HepG2 (cell line): ENCODE results near the gene ARPC1A. TPM values are rescaled to one million over a fixed set of nuclear protein-coding genes. Genes with fewer than 3 reads are reported as not detected.

Source experiments
- CBX1 ChIP-seq: IDR thresholded peaks from one replicate; pipeline ENCODE4 v1.6.1; 2016; ENCODE audit warnings: antibody characterized with exemption, low read depth
- DNMT1 ChIP-seq: sonication (generic); formaldehyde crosslinking; IDR thresholded peaks from 2 replicates; pipeline ENCODE4 v1.5.1; 2020; ENCODE audit warnings: mild to moderate bottlenecking, missing genetic modification reagents
- DPF2 ChIP-seq: sonication (generic); formaldehyde crosslinking; IDR thresholded peaks from 2 replicates; pipeline ENCODE4 v1.4.0; 2020; ENCODE audit warnings: mild to moderate bottlenecking, low read depth, missing genetic modification reagents, borderline replicate concordance
- GATAD2A ChIP-seq: IDR thresholded peaks from 2 replicates; pipeline ENCODE4 v1.6.1; 2016
- GZF1 ChIP-seq: sonication (generic); formaldehyde crosslinking; IDR thresholded peaks from 2 replicates; pipeline ENCODE4 v1.5.1; 2020; ENCODE audit warnings: mild to moderate bottlenecking, missing genetic modification reagents
- HDAC1 ChIP-seq: sonication (generic); formaldehyde crosslinking; IDR thresholded peaks from 2 replicates; pipeline ENCODE4 v1.5.1; 2020; ENCODE audit warnings: mild to moderate bottlenecking, missing genetic modification reagents
- KMT2B ChIP-seq: IDR thresholded peaks from 2 replicates; pipeline ENCODE4 v1.6.1; 2016; ENCODE audit warnings: missing genetic modification reagents, missing compliant biosample characterization
- MXI1 ChIP-seq: IDR thresholded peaks from 3 replicates; pipeline ENCODE4 v1.6.1; 2012; ENCODE audit warnings: low read depth, low read length, inconsistent platforms, borderline replicate concordance
- MYNN ChIP-seq: sonication (generic); formaldehyde crosslinking; IDR thresholded peaks from 2 replicates; pipeline ENCODE4 v1.4.0; 2020; ENCODE audit warnings: mild to moderate bottlenecking, low read depth, missing genetic modification reagents
- NR3C1 ChIP-seq: sonication (generic); formaldehyde crosslinking; IDR thresholded peaks from 2 replicates; pipeline ENCODE4 v1.4.0; 2020; ENCODE audit warnings: missing genetic modification reagents
- ONECUT2 ChIP-seq: sonication (generic); formaldehyde crosslinking; IDR thresholded peaks from 2 replicates; pipeline ENCODE4 v1.4.0; 2020; ENCODE audit warnings: missing genetic modification reagents
- SALL1 ChIP-seq: sonication (generic); formaldehyde crosslinking; IDR thresholded peaks from 2 replicates; pipeline ENCODE4 v1.8.0; 2022; ENCODE audit warnings: mild to moderate bottlenecking, missing genetic modification reagents
- STAT5B ChIP-seq: sonication (generic); formaldehyde crosslinking; IDR thresholded peaks from 2 replicates; pipeline ENCODE4 v1.4.0; 2020; ENCODE audit warnings: missing genetic modification reagents
- TARDBP ChIP-seq: sonication (generic); formaldehyde crosslinking; IDR thresholded peaks from 2 replicates; pipeline ENCODE4 v1.8.0; 2022; ENCODE audit warnings: mild to moderate bottlenecking, missing genetic modification reagents
- XRCC5 ChIP-seq: fragments of 200-400 bp; formaldehyde crosslinking; optimal IDR thresholded peaks from 2 replicates; pipeline ENCODE3; 2017; ENCODE audit warnings: mild to moderate bottlenecking, low read length
- ZFP36L2 ChIP-seq: sonication (generic); formaldehyde crosslinking; IDR thresholded peaks from 2 replicates; pipeline ENCODE4 v1.4.0; 2020; ENCODE audit warnings: missing genetic modification reagents
- ZNF136 ChIP-seq: sonication (generic); formaldehyde crosslinking; IDR thresholded peaks from 2 replicates; pipeline ENCODE4 v1.8.1; 2022; ENCODE audit warnings: low read depth, mild to moderate bottlenecking, moderate library complexity, missing genetic modification reagents
- ZNF20 ChIP-seq: sonication (generic); formaldehyde crosslinking; IDR thresholded peaks from 2 replicates; pipeline ENCODE4 v1.4.0; 2020; ENCODE audit warnings: mild to moderate bottlenecking, moderate library complexity, missing genetic modification reagents
- ZNF547 ChIP-seq: sonication (generic); formaldehyde crosslinking; IDR thresholded peaks from 2 replicates; pipeline ENCODE4 v1.5.1; 2020; ENCODE audit warnings: mild to moderate bottlenecking, missing genetic modification reagents
- ZNF709 ChIP-seq: sonication (generic); formaldehyde crosslinking; IDR thresholded peaks from 2 replicates; pipeline ENCODE4 v1.5.0; 2020; ENCODE audit warnings: mild to moderate bottlenecking, missing genetic modification reagents
- polyA plus RNA-seq, 8 experiments: library from polyadenylated mRNA; depleted of rRNA in 3 of 8; stranded (reverse) in 7 of 8; unstranded in 1 of 8; fragments of >200 nt; fragmentation: Illumina TruSeq in 4 of 8; extraction: Trizol in 4 of 8; gene quantifications; 2 replicates each; pipeline versions ENCODE4 v1.2.1 to v1.2.3, GENCODE V29; 2011 to 2016; ENCODE audit warnings: low read depth in 4 of 8, missing spikeins in 1 of 8, mixed read lengths in 1 of 8; ENCODE audit not compliant: insufficient read depth in 1 of 8
- total RNA-seq, 5 experiments: library from RNA; depleted of rRNA; stranded (reverse); fragments of >200 nt; fragmentation: Illumina TruSeq; extraction: Trizol; gene quantifications; 2 replicates each; pipeline ENCODE4 v1.2.3, GENCODE V29; 2016; ENCODE audit warnings: low read depth in 1 of 5
- TF ChIP-seq, protein P1 (sequence below): sonication (generic); formaldehyde crosslinking; IDR thresholded peaks from 2 replicates; pipeline ENCODE4 v1.5.1; 2020; ENCODE audit warnings: mild to moderate bottlenecking, missing genetic modification reagents
- TF ChIP-seq, protein P2 (sequence below): IDR thresholded peaks from 2 replicates; pipeline ENCODE4 v1.6.1; 2016; ENCODE audit warnings: missing genetic modification reagents, missing compliant biosample characterization
- TF ChIP-seq, protein P3 (sequence below): sonication (generic); formaldehyde crosslinking; IDR thresholded peaks from 2 replicates; pipeline ENCODE4 v1.5.0; 2020; ENCODE audit warnings: missing genetic modification reagents
- TF ChIP-seq, protein P4 (sequence below): sonication (generic); formaldehyde crosslinking; IDR thresholded peaks from 2 replicates; pipeline ENCODE4 v1.8.0; 2022; ENCODE audit warnings: missing genetic modification reagents, mild to moderate bottlenecking, borderline replicate concordance
- TF ChIP-seq, protein P5 (sequence below): sonication (generic); formaldehyde crosslinking; IDR thresholded peaks from 2 replicates; pipeline ENCODE4 v1.4.0; 2020; ENCODE audit warnings: mild to moderate bottlenecking, missing genetic modification reagents

ARPC1A gene
- total and polyA plus RNA-seq, 2 of the 13 experiments (the other 11 are each of a cell fraction or from before 2014, with no cell fraction given): 44.3 to 88.5 TPM

DNA sequence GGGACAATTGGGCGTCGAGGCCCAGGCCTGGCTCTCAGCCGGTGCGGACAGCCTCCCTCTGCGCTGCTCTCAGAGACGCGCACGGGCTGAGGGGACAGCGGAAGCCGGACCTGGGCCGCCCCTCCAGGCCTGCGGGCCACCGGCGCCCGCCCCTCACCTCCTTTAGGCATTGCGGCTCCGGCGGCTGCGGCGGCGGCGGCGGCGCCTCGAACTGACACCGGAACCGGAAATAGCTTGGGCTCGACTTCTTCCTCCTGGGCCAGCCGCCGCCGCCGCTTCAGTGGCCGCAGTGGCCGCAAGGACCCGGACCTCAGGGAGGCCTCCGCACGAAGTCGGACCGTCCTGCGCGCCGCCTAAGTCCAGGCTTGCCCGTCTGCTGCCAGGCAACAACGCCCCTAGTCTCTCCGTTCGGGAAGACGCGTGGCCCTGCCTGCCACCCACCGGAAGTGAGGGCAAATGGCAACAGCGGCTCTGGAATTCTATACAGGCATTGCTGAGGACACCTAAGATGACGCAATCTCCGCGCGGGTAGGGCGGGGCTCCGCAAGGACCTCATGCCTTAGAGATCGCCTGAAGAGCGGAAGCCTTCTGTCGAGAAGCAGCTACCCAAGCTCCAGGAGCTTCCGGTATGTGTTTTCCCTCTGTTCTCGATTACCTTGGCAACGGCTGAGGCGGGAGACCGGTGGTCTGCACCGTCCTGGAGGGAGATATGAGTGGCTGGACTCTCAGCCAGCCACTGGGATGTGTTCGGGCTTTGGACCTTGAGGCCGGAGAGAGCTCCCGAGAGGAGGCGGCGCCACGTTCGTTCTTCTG is 82.9 kb downstream of the ARPC1A start, which contains the start of the genes BUD31 and PDAP1 (continued):
- TF ChIP-seq, protein P1, sequence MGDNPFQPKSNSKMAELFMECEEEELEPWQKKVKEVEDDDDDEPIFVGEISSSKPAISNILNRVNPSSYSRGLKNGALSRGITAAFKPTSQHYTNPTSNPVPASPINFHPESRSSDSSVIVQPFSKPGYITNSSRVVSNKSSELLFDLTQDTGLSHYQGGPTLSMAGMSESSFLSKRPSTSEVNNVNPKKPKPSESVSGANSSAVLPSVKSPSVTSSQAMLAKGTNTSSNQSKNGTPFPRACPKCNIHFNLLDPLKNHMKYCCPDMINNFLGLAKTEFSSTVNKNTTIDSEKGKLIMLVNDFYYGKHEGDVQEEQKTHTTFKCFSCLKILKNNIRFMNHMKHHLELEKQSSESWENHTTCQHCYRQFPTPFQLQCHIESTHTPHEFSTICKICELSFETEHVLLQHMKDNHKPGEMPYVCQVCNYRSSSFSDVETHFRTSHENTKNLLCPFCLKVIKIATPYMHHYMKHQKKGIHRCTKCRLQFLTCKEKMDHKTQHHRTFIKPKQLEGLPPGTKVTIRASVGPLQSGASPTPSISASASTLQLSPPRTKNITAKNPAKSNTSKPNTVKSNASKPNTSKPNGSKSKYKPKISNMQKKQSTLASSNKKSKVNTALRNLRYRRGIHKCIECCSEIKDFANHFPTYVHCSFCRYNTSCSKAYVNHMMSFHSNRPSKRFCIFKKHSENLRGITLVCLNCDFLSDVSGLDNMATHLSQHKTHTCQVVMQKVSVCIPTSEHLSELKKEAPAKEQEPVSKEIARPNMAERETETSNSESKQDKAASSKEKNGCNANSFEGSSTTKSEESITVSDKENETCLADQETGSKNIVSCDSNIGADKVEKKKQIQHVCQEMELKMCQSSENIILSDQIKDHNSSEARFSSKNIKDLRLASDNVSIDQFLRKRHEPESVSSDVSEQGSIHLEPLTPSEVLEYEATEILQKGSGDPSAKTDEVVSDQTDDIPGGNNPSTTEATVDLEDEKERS: 0 out of 2 replicates have a peak, but pooled peaks have one; percentile 8
- TF ChIP-seq ZNF136 (0 out of 2 replicates have a peak, but pooled peaks have one; percentile 24), SALL1 (CRISPR knock-in tag) (peak; percentile 96), ZFP36L2 (peak; percentile 81; the same call in 1 of the 2 replicates), ZNF709 (CRISPR knock-in tag) (peak; percentile 78; the same call in 1 of the 2 replicates), HDAC1 (peak; percentile 84), KMT2B (CRISPR knock-in tag) (peak; percentile 94), STAT5B (CRISPR knock-in tag) (0 out of 2 replicates have a peak, but pooled peaks have one; percentile 30), ZNF20 (CRISPR knock-in tag) (no peak), GATAD2A (CRISPR knock-in tag) (peak; percentile 77), XRCC5 (peak; percentile 85), NR3C1 (no peak), MYNN (peak; percentile 61; the same call in 1 of the 2 replicates), MXI1 (peak; percentile 88; the same call in 1 of the 3 replicates), TARDBP (CRISPR knock-in tag) (peak; percentile 80), CBX1 (peak; percentile 34), ZNF547 (CRISPR knock-in tag) (peak; percentile 77; the same call in 1 of the 2 replicates), ONECUT2 (CRISPR knock-in tag) (no peak), DNMT1 (CRISPR knock-in tag) (0 out of 2 replicates have a peak, but pooled peaks have one; percentile 33), DPF2 (CRISPR knock-in tag) (0 out of 2 replicates have a peak, but pooled peaks have one; percentile 17), GZF1 (CRISPR knock-in tag) (0 out of 2 replicates have a peak, but pooled peaks have one; percentile 36)
- TF ChIP-seq, protein P2, sequence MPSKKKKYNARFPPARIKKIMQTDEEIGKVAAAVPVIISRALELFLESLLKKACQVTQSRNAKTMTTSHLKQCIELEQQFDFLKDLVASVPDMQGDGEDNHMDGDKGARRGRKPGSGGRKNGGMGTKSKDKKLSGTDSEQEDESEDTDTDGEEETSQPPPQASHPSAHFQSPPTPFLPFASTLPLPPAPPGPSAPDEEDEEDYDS (CRISPR knock-in tag): peak; percentile 90
- TF ChIP-seq, protein P3, sequence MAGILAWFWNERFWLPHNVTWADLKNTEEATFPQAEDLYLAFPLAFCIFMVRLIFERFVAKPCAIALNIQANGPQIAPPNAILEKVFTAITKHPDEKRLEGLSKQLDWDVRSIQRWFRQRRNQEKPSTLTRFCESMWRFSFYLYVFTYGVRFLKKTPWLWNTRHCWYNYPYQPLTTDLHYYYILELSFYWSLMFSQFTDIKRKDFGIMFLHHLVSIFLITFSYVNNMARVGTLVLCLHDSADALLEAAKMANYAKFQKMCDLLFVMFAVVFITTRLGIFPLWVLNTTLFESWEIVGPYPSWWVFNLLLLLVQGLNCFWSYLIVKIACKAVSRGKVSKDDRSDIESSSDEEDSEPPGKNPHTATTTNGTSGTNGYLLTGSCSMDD: no peak
- TF ChIP-seq, protein P4, sequence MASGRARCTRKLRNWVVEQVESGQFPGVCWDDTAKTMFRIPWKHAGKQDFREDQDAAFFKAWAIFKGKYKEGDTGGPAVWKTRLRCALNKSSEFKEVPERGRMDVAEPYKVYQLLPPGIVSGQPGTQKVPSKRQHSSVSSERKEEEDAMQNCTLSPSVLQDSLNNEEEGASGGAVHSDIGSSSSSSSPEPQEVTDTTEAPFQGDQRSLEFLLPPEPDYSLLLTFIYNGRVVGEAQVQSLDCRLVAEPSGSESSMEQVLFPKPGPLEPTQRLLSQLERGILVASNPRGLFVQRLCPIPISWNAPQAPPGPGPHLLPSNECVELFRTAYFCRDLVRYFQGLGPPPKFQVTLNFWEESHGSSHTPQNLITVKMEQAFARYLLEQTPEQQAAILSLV (CRISPR knock-in tag): peak; percentile 74; the same call in 1 of the 2 replicates
- TF ChIP-seq, protein P5, sequence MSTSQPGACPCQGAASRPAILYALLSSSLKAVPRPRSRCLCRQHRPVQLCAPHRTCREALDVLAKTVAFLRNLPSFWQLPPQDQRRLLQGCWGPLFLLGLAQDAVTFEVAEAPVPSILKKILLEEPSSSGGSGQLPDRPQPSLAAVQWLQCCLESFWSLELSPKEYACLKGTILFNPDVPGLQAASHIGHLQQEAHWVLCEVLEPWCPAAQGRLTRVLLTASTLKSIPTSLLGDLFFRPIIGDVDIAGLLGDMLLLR (CRISPR knock-in tag): peak; percentile 36; the same call in 1 of the 2 replicates
